ENCODE data around the gene CREM. TPM values are rescaled to one million over a fixed set of nuclear protein-coding genes. Genes with fewer than 3 reads are reported as not detected.

CREM gene
- total and polyA plus RNA-seq, 7 donors = 25.9 to 76.0 (median 37.5) TPM

- intact Hi-C loops (cut with DNase I) = no loop called here
- Histone ChIP-seq H3K4me3 (no peak overlapping the region), H3K4me1 (peaks cover 0 to 8% (median 2%) of the 10 kb centered on the region in 4 donors), H3K9me3 (no peaks in the 10 kb centered on the region), H3K27me3 (no peaks in the 10 kb centered on the region), H3K36me3 (no peaks in the 10 kb centered on the region), H3K27ac (no peak overlapping the region)
- no peak for DNase-seq
- 74 to 75% methylated on average over 1 of the region's 1 CpG for WGBS, 2 donors
- TF ChIP-seq POLR2A (IDR thresholded peaks at IDR 0.05) = no peak
- no peak for TF ChIP-seq EP300 (IDR thresholded peaks at IDR 0.05)
- no peak for TF ChIP-seq POLR2AphosphoS5 (IDR thresholded peaks at IDR 0.05)
- TF ChIP-seq CTCF (IDR thresholded peaks at IDR 0.05) = no peak
Observed at GRCh38 chr10:35200487-35200886, 73.8 kb downstream of the CREM start.

DNA sequence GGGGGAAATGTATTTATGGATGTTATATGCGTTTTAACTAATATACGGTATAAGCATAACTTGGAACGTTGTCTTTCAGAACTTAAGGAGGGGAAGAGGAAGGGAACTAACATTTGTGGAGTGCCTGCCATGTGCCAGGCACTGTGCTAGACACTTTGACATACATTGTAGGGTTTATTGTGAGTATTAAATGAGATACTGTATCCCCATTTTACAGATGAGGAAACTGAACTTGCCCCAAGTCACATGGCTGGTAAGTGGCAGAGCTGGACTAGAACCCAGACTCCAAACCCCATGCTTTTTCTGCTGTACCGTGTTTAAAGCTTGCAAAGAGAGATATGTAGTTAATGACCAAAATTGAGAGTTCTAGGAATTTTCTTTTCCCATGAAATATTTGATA lies 74.6 kb downstream of the CREM start:
- WGBS, 2 donors = 92 to 94% methylated on average over 4 of the region's 4 CpGs
- H3K36me3 ChIP-seq = no peaks in the 10 kb centered on the region
- no peak for DNase-seq
- H3K27me3 ChIP-seq = no peaks in the 10 kb centered on the region
- no peak overlapping the region for H3K27ac ChIP-seq
- peaks cover 0 to 7% (median 1%) of the 10 kb centered on the region in 4 donors for H3K4me1 ChIP-seq
- TF ChIP-seq EP300 (IDR thresholded peaks at IDR 0.05) (no peak), POLR2AphosphoS5 (IDR thresholded peaks at IDR 0.05) (no peak), POLR2A (IDR thresholded peaks at IDR 0.05) (no peak), CTCF (IDR thresholded peaks at IDR 0.05) (no peak)
- no peak overlapping the region for H3K4me3 ChIP-seq
- H3K9me3 ChIP-seq = no peaks in the 10 kb centered on the region
- intact Hi-C loops (cut with DNase I) = no loop called here

- no peak overlapping the region for H3K4me3 ChIP-seq
- no peak for TF ChIP-seq EP300 (IDR thresholded peaks at IDR 0.05)
- TF ChIP-seq CTCF (IDR thresholded peaks at IDR 0.05) = no peak
- no peak for TF ChIP-seq POLR2AphosphoS5 (IDR thresholded peaks at IDR 0.05)
- TF ChIP-seq POLR2A (IDR thresholded peaks at IDR 0.05) = no peak
- peaks cover 0 to 4% (median 0%) of the 10 kb centered on the region in 4 donors for H3K4me1 ChIP-seq
- no peaks in the 10 kb centered on the region for H3K9me3 ChIP-seq
- peaks cover 0 to 2% (median 0%) of the 10 kb centered on the region in 4 donors for H3K36me3 ChIP-seq
- no peak overlapping the region for H3K27ac ChIP-seq
- H3K27me3 ChIP-seq = no peaks in the 10 kb centered on the region
- intact Hi-C loops (cut with DNase I) = no loop called here
- no peak for DNase-seq
Observed at GRCh38 chr10:35202050-35202449, 75.4 kb downstream of the CREM start.

DNA sequence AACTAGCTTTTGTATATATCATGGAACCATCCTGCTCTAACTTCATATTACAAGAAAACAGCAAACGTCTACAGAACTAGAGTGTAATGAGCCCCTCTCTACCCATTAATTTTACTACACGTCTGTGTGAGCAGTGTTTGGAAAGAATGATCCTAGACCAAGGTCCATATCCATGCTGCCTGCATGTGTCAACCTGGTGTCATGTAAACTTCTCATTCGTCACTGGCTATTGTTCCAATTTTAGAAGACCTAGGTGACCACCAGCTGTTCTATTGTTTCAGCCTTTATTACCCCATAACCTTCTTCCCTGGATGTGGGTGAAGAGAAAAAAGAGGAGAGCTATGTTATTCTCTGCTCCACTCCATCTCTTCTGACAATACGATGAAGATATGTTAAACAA lies 77.1 kb downstream of the CREM start:
- Histone ChIP-seq H3K36me3 (peaks cover 0 to 4% (median 0%) of the 10 kb centered on the region in 4 donors), H3K9me3 (no peaks in the 10 kb centered on the region), H3K4me1 (peaks cover 0 to 4% (median 0%) of the 10 kb centered on the region in 4 donors), H3K4me3 (no peak overlapping the region), H3K27ac (no peak overlapping the region), H3K27me3 (no peaks in the 10 kb centered on the region)
- intact Hi-C loops (cut with DNase I) = no loop called here
- WGBS, 2 donors = 81% methylated on average over 4 of the region's 4 CpGs
- no peak for TF ChIP-seq POLR2A (IDR thresholded peaks at IDR 0.05)
- no peak for TF ChIP-seq POLR2AphosphoS5 (IDR thresholded peaks at IDR 0.05)
- no peak for TF ChIP-seq EP300 (IDR thresholded peaks at IDR 0.05)
- no peak for TF ChIP-seq CTCF (IDR thresholded peaks at IDR 0.05)
- no peak for DNase-seq

GRCh38 chr10:35204650-35205319 lies 78.1 kb downstream of the CREM start:
- intact Hi-C loops (cut with DNase I) = no loop called here
- no peaks in the 10 kb centered on the region for H3K27me3 ChIP-seq
- H3K9me3 ChIP-seq = no peaks in the 10 kb centered on the region
- no peak overlapping the region for H3K27ac ChIP-seq
- TF ChIP-seq EP300 (IDR thresholded peaks at IDR 0.05) (no peak), CTCF (IDR thresholded peaks at IDR 0.05) (no peak)
- H3K4me1 ChIP-seq = peaks cover 0 to 4% (median 0%) of the 10 kb centered on the region in 4 donors
- H3K36me3 ChIP-seq = peaks cover 0 to 4% (median 0%) of the 10 kb centered on the region in 4 donors
- no peak for DNase-seq
- WGBS, 2 donors = 72 to 84% methylated on average over 4 of the region's 4 CpGs
- no peak overlapping the region for H3K4me3 ChIP-seq

Measured in sigmoid colon (tissue), 7 donors.